PC-3 (cell line): ENCODE results near the gene ARV1.

Experiments used
- EZH2 ChIP-seq: fragments of 300-600 bp; sonication (generic); IDR thresholded peaks from one replicate; pipeline ENCODE4 v1.6.1; 2017; ENCODE audit warnings: antibody characterized with exemption, mild to moderate bottlenecking, low read length; ENCODE audit not compliant: unreplicated experiment
- TF ChIP-seq, protein P1 (sequence below): fragments of 300-600 bp; sonication (generic); conservative IDR thresholded peaks from 2 replicates; pipeline ENCODE4 v1.5.1; 2017; ENCODE audit warnings: antibody characterized with exemption, low read depth, mild to moderate bottlenecking, low read length

DNA sequence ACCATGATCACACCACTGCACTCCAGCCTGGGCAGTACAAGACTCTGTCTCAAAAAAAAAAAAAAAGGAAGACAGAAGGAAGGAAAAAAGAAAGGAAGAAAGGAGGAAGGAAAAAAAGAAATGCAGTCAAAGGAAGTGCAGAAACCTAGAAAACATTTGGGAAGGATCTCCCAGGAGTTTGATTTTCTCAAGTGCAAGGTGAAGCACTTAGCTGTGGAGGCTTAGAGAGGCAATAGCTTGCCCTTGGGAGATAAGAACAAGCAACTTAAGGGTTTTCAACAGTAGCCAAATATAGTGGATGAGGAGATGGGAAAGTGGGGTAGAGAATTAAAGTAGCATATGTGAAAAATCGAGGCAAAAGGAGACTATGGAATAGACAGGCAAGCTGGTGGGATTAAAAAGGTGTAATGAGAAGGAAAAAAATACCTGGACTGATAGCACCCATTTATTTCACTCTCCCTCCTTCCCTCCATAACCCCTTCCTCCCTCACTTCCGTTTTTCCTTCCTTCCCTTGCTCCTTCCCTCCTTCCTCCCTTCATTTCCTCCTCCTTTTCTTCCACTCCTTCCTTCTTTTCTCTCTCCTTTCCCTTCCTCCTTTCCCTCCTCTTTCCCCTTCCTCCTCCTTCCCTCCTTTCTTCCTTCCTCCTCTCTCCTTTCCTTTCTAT lies 68.0 kb downstream of the ARV1 start:
- TF ChIP-seq, protein P1, sequence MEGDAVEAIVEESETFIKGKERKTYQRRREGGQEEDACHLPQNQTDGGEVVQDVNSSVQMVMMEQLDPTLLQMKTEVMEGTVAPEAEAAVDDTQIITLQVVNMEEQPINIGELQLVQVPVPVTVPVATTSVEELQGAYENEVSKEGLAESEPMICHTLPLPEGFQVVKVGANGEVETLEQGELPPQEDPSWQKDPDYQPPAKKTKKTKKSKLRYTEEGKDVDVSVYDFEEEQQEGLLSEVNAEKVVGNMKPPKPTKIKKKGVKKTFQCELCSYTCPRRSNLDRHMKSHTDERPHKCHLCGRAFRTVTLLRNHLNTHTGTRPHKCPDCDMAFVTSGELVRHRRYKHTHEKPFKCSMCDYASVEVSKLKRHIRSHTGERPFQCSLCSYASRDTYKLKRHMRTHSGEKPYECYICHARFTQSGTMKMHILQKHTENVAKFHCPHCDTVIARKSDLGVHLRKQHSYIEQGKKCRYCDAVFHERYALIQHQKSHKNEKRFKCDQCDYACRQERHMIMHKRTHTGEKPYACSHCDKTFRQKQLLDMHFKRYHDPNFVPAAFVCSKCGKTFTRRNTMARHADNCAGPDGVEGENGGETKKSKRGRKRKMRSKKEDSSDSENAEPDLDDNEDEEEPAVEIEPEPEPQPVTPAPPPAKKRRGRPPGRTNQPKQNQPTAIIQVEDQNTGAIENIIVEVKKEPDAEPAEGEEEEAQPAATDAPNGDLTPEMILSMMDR, result no peak
- TF ChIP-seq EZH2, result no peak
